GM18502 (cell line): ENCODE results near the gene JAKMIP2.
A peak's percentile ranks its signal among the peaks of the same experiment; 100 is the strongest.
"Not testable (repeated sequence)": the region's sequence is repeated elsewhere in the genome, so short reads cannot be mapped to it uniquely, and the experiment has no call there.

Source experiments
- ATAC-seq: cut with Tn5 transposase; IDR thresholded peaks from one replicate; pipeline ENCODE4 v1.9.1; 2021; ENCODE audit warnings: mild to moderate bottlenecking; ENCODE audit not compliant: unreplicated experiment, poor library complexity

JAKMIP2 gene

GRCh38 chr5:147575598-147575997, 206.9 kb downstream of the JAKMIP2 start:
- ATAC-seq, result no peak

- no peak for ATAC-seq
These were observed 209.3 kb downstream of the JAKMIP2 start for GRCh38 chr5:147573211-147573610.

GRCh38 chr5:147568710-147569406, 213.7 kb downstream of the JAKMIP2 start:
- no peak for ATAC-seq

GRCh38 chr5:147567917-147568598, 214.5 kb downstream of the JAKMIP2 start:
- no peak for ATAC-seq

- ATAC-seq, result no peak
These were observed 217.0 kb downstream of the JAKMIP2 start for GRCh38 chr5:147565524-147565923.

GRCh38 chr5:147564124-147564486, 218.4 kb downstream of the JAKMIP2 start:
- ATAC-seq, result no peak

- no peak for ATAC-seq
These were observed 218.9 kb downstream of the JAKMIP2 start for GRCh38 chr5:147563466-147564123.

- ATAC-seq, result no peak
These were observed 221.1 kb downstream of the JAKMIP2 start for GRCh38 chr5:147561435-147561834.

- no peak for ATAC-seq
These were observed 221.7 kb downstream of the JAKMIP2 start for GRCh38 chr5:147560718-147561331.

GRCh38 chr5:147559749-147560148, 222.8 kb downstream of the JAKMIP2 start:
- no peak for ATAC-seq

GRCh38 chr5:147558826-147559225, 223.7 kb downstream of the JAKMIP2 start:
- ATAC-seq, result peak; percentile 77

GRCh38 chr5:147557876-147558745, 224.4 kb downstream of the JAKMIP2 start:
- no peak for ATAC-seq

- no peak for ATAC-seq
These were observed 227.4 kb downstream of the JAKMIP2 start for GRCh38 chr5:147555176-147555575.

- no peak for ATAC-seq
These were observed 228.2 kb downstream of the JAKMIP2 start for GRCh38 chr5:147554261-147554817.

- ATAC-seq, result not testable (repeated sequence)
These were observed 228.7 kb downstream of the JAKMIP2 start for GRCh38 chr5:147553817-147554216.

- ATAC-seq, result no peak
These were observed 229.6 kb downstream of the JAKMIP2 start for GRCh38 chr5:147552897-147553296.

- no peak for ATAC-seq
These were observed 230.9 kb downstream of the JAKMIP2 start for GRCh38 chr5:147551677-147552076.

- ATAC-seq, result no peak
These were observed 234.8 kb downstream of the JAKMIP2 start for GRCh38 chr5:147547730-147548129.

- ATAC-seq, result no peak
These were observed 238.0 kb downstream of the JAKMIP2 start for GRCh38 chr5:147544556-147544955.

GRCh38 chr5:147539053-147539452, 243.5 kb downstream of the JAKMIP2 start:
- ATAC-seq, result no peak
